Thoracic aorta (tissue), 2 donors: ENCODE results near the gene DYNC1LI1. TPM values are rescaled to one million over a fixed set of nuclear protein-coding genes. Genes with fewer than 3 reads are reported as not detected.

Experiments used
- ATAC-seq: fragments of 150-250 bp; one replicate; pipeline ENCODE4 v1.8.0; 2017; ENCODE audit warnings: low read depth; ENCODE audit not compliant: insufficient number of reproducible peaks, low FRiP score
- DNase-seq: peaks from one replicate; pipeline ENCODE4 v3.0.0-alpha.2; 2020; ENCODE audit warnings: low spot score
- H3K27ac ChIP-seq, 2 donors: fragments of 200-600 bp; sonication (generic); 1 replicate in 1 of 2; 2 replicates in 1 of 2; pipeline ENCODE4 v1.5.1; 2016; ENCODE audit warnings: mild to moderate bottlenecking in 2 of 2, moderate library complexity in 2 of 2
- H3K27me3 ChIP-seq: fragments of 200-600 bp; sonication (generic); replicated peaks from 2 replicates; pipeline ENCODE4 v1.6.0; 2016; ENCODE audit warnings: mild to moderate bottlenecking; ENCODE audit not compliant: insufficient read depth
- H3K36me3 ChIP-seq: fragments of 200-600 bp; sonication (generic); one replicate; pipeline ENCODE4 v1.5.1; 2016
- H3K4me1 ChIP-seq, 2 donors: fragments of 200-600 bp; sonication (generic); 1 replicate in 1 of 2; 2 replicates in 1 of 2; pipeline versions ENCODE4 v1.5.1 to v1.6.0; 2016; ENCODE audit warnings: low read depth in 2 of 2, mild to moderate bottlenecking in 1 of 2; ENCODE audit not compliant: control insufficient read depth in 1 of 2
- H3K4me3 ChIP-seq: fragments of 200-600 bp; sonication (generic); 2 replicates; pipeline ENCODE4 v1.5.1; 2016; ENCODE audit warnings: mild to moderate bottlenecking
- H3K9me3 ChIP-seq: fragments of 200-600 bp; sonication (generic); 2 replicates; pipeline ENCODE4 v1.5.1; 2016
- CTCF ChIP-seq: fragments of 200-600 bp; sonication (generic); IDR thresholded peaks from one replicate; pipeline ENCODE4 v1.5.1; 2019; ENCODE audit warnings: antibody characterized with exemption
- total RNA-seq, 2 donors: library from RNA; depleted of rRNA; stranded (reverse); fragments of >200 nt; gene quantifications; one replicate each; pipeline versions ENCODE4 v1.1.0 to v1.2.3, GENCODE V29; 2016

DYNC1LI1 gene
- total RNA-seq, 2 donors from 2014 or later = 28.3 to 44.4 TPM

- ATAC-seq (no peak), DNase-seq (no peak)
- Histone ChIP-seq H3K4me1 (peaks cover 11 to 14% of the 10 kb centered on the region in 2 donors), H3K9me3 (no peaks in the 10 kb centered on the region), H3K4me3 (no peak overlapping the region), H3K27ac (no peak overlapping the region), H3K36me3 (peaks cover 4% of the 10 kb centered on the region), H3K27me3 (no peaks in the 10 kb centered on the region)
- no peak for TF ChIP-seq CTCF
Observed at GRCh38 chr3:32495609-32496008, 75.0 kb downstream of the DYNC1LI1 start.

GRCh38 chr3:32495085-32495484 is 75.6 kb downstream of the DYNC1LI1 start:
- H3K27ac ChIP-seq = no peak overlapping the region
- H3K4me1 ChIP-seq = peaks cover 7 to 9% of the 10 kb centered on the region in 2 donors
- peaks cover 4% of the 10 kb centered on the region for H3K36me3 ChIP-seq
- ATAC-seq = no peak
- TF ChIP-seq CTCF = no peak
- no peak for DNase-seq
- no peaks in the 10 kb centered on the region for H3K27me3 ChIP-seq
- H3K9me3 ChIP-seq = no peaks in the 10 kb centered on the region
- H3K4me3 ChIP-seq = no peak overlapping the region

- ATAC-seq = no peak
Observed at GRCh38 chr3:32493437-32494414, 76.9 kb downstream of the DYNC1LI1 start.

GRCh38 chr3:32492684-32493436 is 77.8 kb downstream of the DYNC1LI1 start:
- ATAC-seq (no peak), DNase-seq (no peak)
- Histone ChIP-seq H3K27me3 (no peaks in the 10 kb centered on the region), H3K36me3 (peaks cover 4% of the 10 kb centered on the region), H3K9me3 (no peaks in the 10 kb centered on the region), H3K4me3 (no peak overlapping the region), H3K27ac (no peak overlapping the region), H3K4me1 (peaks cover 11 to 21% of the 10 kb centered on the region in 2 donors)
- TF ChIP-seq CTCF = no peak

More at GRCh38 chr3:32493437-32494414, 76.9 kb downstream of the DYNC1LI1 start:
- Histone ChIP-seq H3K4me1 (peaks cover 7 to 12% of the 10 kb centered on the region in 2 donors), H3K36me3 (peaks cover 4% of the 10 kb centered on the region), H3K9me3 (no peaks in the 10 kb centered on the region), H3K27ac (no peak overlapping the region), H3K27me3 (no peaks in the 10 kb centered on the region), H3K4me3 (no peak overlapping the region)
- no peak for DNase-seq
- no peak for TF ChIP-seq CTCF

- no peak overlapping the region for H3K4me3 ChIP-seq
- DNase-seq (no peak), ATAC-seq (no peak)
- TF ChIP-seq CTCF = no peak
- no peaks in the 10 kb centered on the region for H3K9me3 ChIP-seq
- peaks cover 7 to 23% of the 10 kb centered on the region in 2 donors for H3K4me1 ChIP-seq
- peaks cover 7% of the 10 kb centered on the region for H3K36me3 ChIP-seq
- H3K27me3 ChIP-seq = no peaks in the 10 kb centered on the region
- no peak overlapping the region for H3K27ac ChIP-seq
Observed at GRCh38 chr3:32488474-32489008, 82.1 kb downstream of the DYNC1LI1 start.
